Keratinocyte (primary cell): ENCODE measurements around the gene WFDC2.

Experiments used
- CTCF ChIP-seq, 3 experiments: IDR thresholded peaks in 1 of 3; conservative IDR thresholded peaks in 1 of 3; optimal IDR thresholded peaks in 1 of 3; 2 replicates in 2 of 3; 3 replicates in 1 of 3; pipeline versions ENCODE3 to v1.5.1; 2011; ENCODE audit warnings: low read length in 3 of 3, mild to moderate bottlenecking in 3 of 3, moderate library complexity in 2 of 3, control low read depth in 1 of 3, inconsistent platforms in 1 of 3; ENCODE audit not compliant: insufficient read depth in 2 of 3; ENCODE audit errors: extremely low read depth in 1 of 3
- EZH2 ChIP-seq: IDR thresholded peaks from one replicate; pipeline ENCODE4 v1.6.1; 2012; ENCODE audit warnings: inconsistent platforms, mild to moderate bottlenecking, low read length, moderate library complexity

DNA sequence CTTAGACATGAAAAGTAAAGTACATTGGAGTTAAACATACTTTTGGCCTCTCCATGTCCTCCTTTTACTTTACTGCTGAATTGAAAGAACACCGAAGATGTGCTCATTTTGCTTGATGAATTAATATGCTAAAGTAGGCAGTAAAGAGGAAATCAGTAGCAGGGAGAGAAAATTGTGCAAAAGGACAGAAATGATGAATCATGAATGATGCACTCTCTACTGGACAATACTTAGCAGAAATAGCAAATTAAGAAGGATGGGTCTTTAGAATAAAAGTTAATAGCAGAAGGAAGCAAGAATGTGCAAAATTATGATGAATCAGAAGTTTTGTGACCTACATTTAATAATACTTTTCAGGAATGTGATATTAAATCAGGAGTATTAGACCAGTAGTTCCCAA, 54.3 kb downstream of the WFDC2 start:
- no peak for TF ChIP-seq CTCF (optimal IDR thresholded peaks at IDR 0.05 in 1 of 3, IDR thresholded peaks at IDR 0.05 in 1 of 3, conservative IDR thresholded peaks at IDR 0.05 in 1 of 3; ENCODE audit: extremely low read depth in 1 of 3, insufficient read depth in 2 of 3, low read length in 3 of 3)
- TF ChIP-seq EZH2, result no peak
